Activated CD8-positive, alpha-beta memory T cell treated with anti-CD3 and anti-CD28 coated beads, Interleukin-2, amount 10 ng/mL, durations not matched to agents 7 days and 5 days (primary cell): ENCODE data around the gene CEACAM3. TPM values are rescaled to one million over a fixed set of nuclear protein-coding genes. Genes with fewer than 3 reads are reported as not detected.
"Not testable (repeated sequence)": the region's sequence is repeated elsewhere in the genome, so short reads cannot be mapped to it uniquely, and the experiment has no call there.

Source experiments
- ATAC-seq: fragments of 150-1000 bp; cut with Tn5 transposase; one replicate; pipeline ENCODE4 v1.10.0; 2021; ENCODE audit warnings: moderate library complexity
- CTCF ChIA-PET: fragments of 350-600 bp; sonication (Branson Sonifier 250); formaldehyde crosslinking; loops from one replicate; lab custom pipeline; 2021; ENCODE audit warnings: antibody characterized with exemption; lab: Charles Lee
- DNase-seq: peaks from one replicate; pipeline ENCODE4 v3.0.0-alpha.2; 2020
- H3K27ac Mint-ChIP-seq: one replicate; pipeline ENCODE4 v1.8.0; 2021; ENCODE audit warnings: mild to moderate bottlenecking, mixed read lengths
- H3K27me3 Mint-ChIP-seq: one replicate; pipeline ENCODE4 v1.8.0; 2021; ENCODE audit warnings: mixed read lengths
- H3K36me3 Mint-ChIP-seq: one replicate; pipeline ENCODE4 v1.8.0; 2021; ENCODE audit warnings: mild to moderate bottlenecking, mixed read lengths
- H3K4me1 Mint-ChIP-seq: one replicate; pipeline ENCODE4 v1.8.0; 2021; ENCODE audit warnings: mixed read lengths
- H3K4me3 Mint-ChIP-seq: one replicate; pipeline ENCODE4 v1.8.0; 2021; ENCODE audit warnings: mild to moderate bottlenecking, moderate library complexity, mixed read lengths
- H3K9me3 Mint-ChIP-seq: one replicate; pipeline ENCODE4 v1.8.0; 2022; ENCODE audit warnings: low read depth, mixed read lengths
- total RNA-seq, 2 experiments: library from RNA; stranded (reverse); gene quantifications; one replicate each; pipeline ENCODE4 v1.2.3, GENCODE V29; 2021

CEACAM3 gene
- total RNA-seq, 2 experiments from 2014 or later, result not detected

- no peaks in the 10 kb centered on the region for H3K9me3 Mint-ChIP-seq
- peaks cover 72% of the 10 kb centered on the region for H3K27me3 Mint-ChIP-seq
- no peak overlapping the region for H3K27ac Mint-ChIP-seq
- H3K4me1 Mint-ChIP-seq, result peaks cover 23% of the 10 kb centered on the region
- ATAC-seq (peak; percentile 47), DNase-seq (peak; percentile 46)
- H3K4me3 Mint-ChIP-seq, result no peak overlapping the region
- no peaks in the 10 kb centered on the region for H3K36me3 Mint-ChIP-seq
- CTCF ChIA-PET, result interaction anchor here (0.6 to 6.6 kb wide), 5 partner anchors 11 to 77 kb away, joined by 3 to 71 read pairs (median 17); partner anchors contain the start of gene CEACAM6
Measured at GRCh38 chr19:41774515-41774980, 21.8 kb upstream of the CEACAM3 start.

GRCh38 chr19:41776700-41777099 is 19.7 kb upstream of the CEACAM3 start:
- Mint-ChIP-seq H3K4me1 (peaks cover 21% of the 10 kb centered on the region), H3K4me3 (no peak overlapping the region), H3K36me3 (no peaks in the 10 kb centered on the region), H3K27me3 (peaks cover 73% of the 10 kb centered on the region), H3K27ac (no peak overlapping the region), H3K9me3 (no peaks in the 10 kb centered on the region)
- CTCF ChIA-PET, result interaction anchor here (1.1 to 6.6 kb wide), 5 partner anchors 9 to 70 kb away, joined by 3 to 71 read pairs (median 17); partner anchors contain the start of genes CEACAM3 and CEACAM6
- DNase-seq (no peak), ATAC-seq (no peak)

GRCh38 chr19:41783612-41784011 is 12.8 kb upstream of the CEACAM3 start:
- H3K4me1 Mint-ChIP-seq, result peaks cover 17% of the 10 kb centered on the region
- no peaks in the 10 kb centered on the region for H3K9me3 Mint-ChIP-seq
- CTCF ChIA-PET, result interaction anchor here (7.5 to 8.2 kb wide), 2 partner anchors 11 to 30 kb away, joined by 71 to 136 read pairs; partner anchors contain the start of genes CEACAM3 and CEACAM6
- peaks cover 61% of the 10 kb centered on the region for H3K27me3 Mint-ChIP-seq
- H3K4me3 Mint-ChIP-seq, result no peak overlapping the region
- no peak overlapping the region for H3K27ac Mint-ChIP-seq
- ATAC-seq (no peak), DNase-seq (no peak)
- H3K36me3 Mint-ChIP-seq, result no peaks in the 10 kb centered on the region

GRCh38 chr19:41784312-41784711 is 12.1 kb upstream of the CEACAM3 start:
- no peak for ATAC-seq
- no peak overlapping the region for H3K27ac Mint-ChIP-seq
- peaks cover 59% of the 10 kb centered on the region for H3K27me3 Mint-ChIP-seq

DNA sequence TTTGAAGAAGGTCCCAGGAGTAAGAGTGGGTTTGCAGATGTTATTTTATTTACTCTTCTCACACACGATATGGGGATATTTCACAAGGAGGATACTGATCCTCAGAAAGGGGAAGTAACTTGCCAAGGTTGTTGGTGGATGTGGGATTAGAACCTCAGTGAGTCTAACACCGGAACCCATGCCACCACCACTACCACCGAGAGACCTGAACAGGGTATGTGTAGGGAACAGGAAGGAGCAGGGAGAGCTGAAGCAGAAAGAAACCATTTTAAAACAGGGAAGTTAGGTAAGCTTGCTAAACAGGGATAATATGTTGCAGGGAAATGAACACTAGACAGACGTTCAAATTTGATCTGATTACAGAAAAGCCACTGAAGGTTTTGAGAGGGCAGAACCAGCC is 11.6 kb upstream of the CEACAM3 start:
- no peak overlapping the region for H3K4me3 Mint-ChIP-seq
- peak overlapping the region; percentile 13 for H3K27ac Mint-ChIP-seq
- peak; percentile 44 for ATAC-seq
- peaks cover 17% of the 10 kb centered on the region for H3K4me1 Mint-ChIP-seq
- H3K27me3 Mint-ChIP-seq, result peaks cover 57% of the 10 kb centered on the region
- CTCF ChIA-PET, result interaction anchor here (0.7 to 8.2 kb wide), 14 partner anchors 9 to 86 kb away, joined by 3 to 136 read pairs (median 6); partner anchors contain the start of genes CEACAM3 and CEACAM6
- peak; percentile 50 for DNase-seq
- H3K36me3 Mint-ChIP-seq, result no peaks in the 10 kb centered on the region
- no peaks in the 10 kb centered on the region for H3K9me3 Mint-ChIP-seq

More at GRCh38 chr19:41784312-41784711, 12.1 kb upstream of the CEACAM3 start:
- Mint-ChIP-seq H3K9me3 (no peaks in the 10 kb centered on the region), H3K4me3 (no peak overlapping the region), H3K36me3 (no peaks in the 10 kb centered on the region), H3K4me1 (peaks cover 17% of the 10 kb centered on the region)
- no peak for DNase-seq
- CTCF ChIA-PET, result interaction anchor here (0.7 to 8.2 kb wide), 10 partner anchors 9 to 871 kb away, joined by 3 to 136 read pairs (median 6); partner anchors contain the start of genes CEACAM3 and CEACAM6

- CTCF ChIA-PET, result interaction anchor here (0.6 to 8.2 kb wide), 15 partner anchors 9 to 79 kb away, joined by 3 to 136 read pairs (median 6); partner anchors contain the start of genes CEACAM3 and CEACAM6
- H3K27me3 Mint-ChIP-seq, result peaks cover 49% of the 10 kb centered on the region
Measured at GRCh38 chr19:41785653-41786052, 10.7 kb upstream of the CEACAM3 start.

DNA sequence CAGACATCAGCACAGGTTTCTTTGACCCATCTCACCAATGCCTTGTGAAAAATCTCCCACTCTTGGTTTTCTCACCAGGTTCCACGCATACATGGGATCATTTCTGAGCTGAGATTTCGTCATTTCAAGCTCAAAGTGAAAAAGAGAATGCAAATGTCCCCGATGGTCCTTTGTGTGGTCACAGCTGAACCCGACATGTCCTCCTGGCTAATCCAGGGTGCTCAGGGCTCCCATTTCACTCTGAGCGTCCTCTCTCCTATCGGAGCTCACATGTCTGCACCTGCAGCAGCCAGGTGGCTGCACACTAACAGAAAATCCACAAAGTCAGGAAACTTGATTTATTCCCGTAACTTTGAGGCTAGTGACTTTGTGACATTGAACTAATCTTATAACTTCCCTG is 9.3 kb upstream of the CEACAM3 start:
- no peak overlapping the region for H3K27ac Mint-ChIP-seq
- no peaks in the 10 kb centered on the region for H3K36me3 Mint-ChIP-seq
- no peak overlapping the region for H3K4me3 Mint-ChIP-seq
- H3K4me1 Mint-ChIP-seq, result peaks cover 17% of the 10 kb centered on the region
- DNase-seq (no peak), ATAC-seq (no peak)
- no peaks in the 10 kb centered on the region for H3K9me3 Mint-ChIP-seq
- CTCF ChIA-PET, result interaction anchor here (0.7 to 8.2 kb wide), 5 partner anchors 7 to 136 kb away, joined by 3 to 136 read pairs (median 30); partner anchors contain the start of genes CEACAM3 and CEACAM6
- H3K27me3 Mint-ChIP-seq, result peaks cover 50% of the 10 kb centered on the region

More at GRCh38 chr19:41785653-41786052, 10.7 kb upstream of the CEACAM3 start:
- Mint-ChIP-seq H3K4me3 (no peak overlapping the region), H3K9me3 (no peaks in the 10 kb centered on the region), H3K36me3 (no peaks in the 10 kb centered on the region), H3K4me1 (peaks cover 17% of the 10 kb centered on the region), H3K27ac (no peak overlapping the region)
- DNase-seq, result peak; percentile 83
- ATAC-seq, result peak; percentile 87

- DNase-seq, H3K9me3 Mint-ChIP-seq, ATAC-seq, H3K27ac Mint-ChIP-seq, H3K36me3 Mint-ChIP-seq, H3K4me3 Mint-ChIP-seq: not testable (repeated sequence)
- CTCF ChIA-PET, result interaction anchor here (7.9 kb wide), 1 partner anchor 36 kb away, joined by 72 read pairs; the partner anchor contains the start of gene CEACAM6
- Mint-ChIP-seq H3K27me3 (peaks cover 55% of the 10 kb centered on the region), H3K4me1 (peaks cover 17% of the 10 kb centered on the region)
Measured at GRCh38 chr19:41788518-41788917, 7.9 kb upstream of the CEACAM3 start.

- not testable (repeated sequence) for H3K4me3 Mint-ChIP-seq, DNase-seq, ATAC-seq, H3K9me3 Mint-ChIP-seq, H3K36me3 Mint-ChIP-seq, H3K27ac Mint-ChIP-seq
- CTCF ChIA-PET, result interaction anchor here (7.4 to 7.9 kb wide), 2 partner anchors 30 to 36 kb away, joined by 72 to 105 read pairs; partner anchors contain the start of gene CEACAM6
- Mint-ChIP-seq H3K27me3 (peaks cover 55% of the 10 kb centered on the region), H3K4me1 (peaks cover 17% of the 10 kb centered on the region)
Measured at GRCh38 chr19:41789053-41789452, 7.3 kb upstream of the CEACAM3 start.

- H3K9me3 Mint-ChIP-seq, result no peaks in the 10 kb centered on the region
- H3K27me3 Mint-ChIP-seq, result peaks cover 45% of the 10 kb centered on the region
- H3K4me1 Mint-ChIP-seq, result no peaks in the 10 kb centered on the region
- H3K36me3 Mint-ChIP-seq, result no peaks in the 10 kb centered on the region
- CTCF ChIA-PET, result interaction anchor here (0.7 to 7.9 kb wide), 21 partner anchors 9 to 844 kb away, joined by 3 to 105 read pairs (median 7); partner anchors contain the start of genes CEACAM6 and RPS19
- ATAC-seq (no peak), DNase-seq (peak; percentile 56)
- H3K4me3 Mint-ChIP-seq, result no peak overlapping the region
- H3K27ac Mint-ChIP-seq, result no peak overlapping the region
Measured at GRCh38 chr19:41792513-41793413, 3.6 kb upstream of the CEACAM3 start.

DNA sequence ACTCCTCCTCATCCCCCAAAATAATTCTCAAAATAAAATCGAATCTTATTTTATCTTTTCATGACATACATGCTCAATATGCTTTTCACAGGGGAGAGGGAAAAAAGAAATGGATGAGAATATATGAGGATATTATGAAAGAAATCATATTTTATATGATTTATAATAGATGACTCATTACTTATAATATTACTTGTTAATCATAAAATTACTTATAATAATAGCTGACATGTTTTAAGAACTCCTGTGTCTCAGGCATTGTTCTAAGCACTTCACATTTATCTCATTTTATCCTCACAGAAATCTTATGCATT is 3.0 kb upstream of the CEACAM3 start:
- H3K27me3 Mint-ChIP-seq, result peaks cover 44% of the 10 kb centered on the region
- H3K36me3 Mint-ChIP-seq, result no peaks in the 10 kb centered on the region

DNA sequence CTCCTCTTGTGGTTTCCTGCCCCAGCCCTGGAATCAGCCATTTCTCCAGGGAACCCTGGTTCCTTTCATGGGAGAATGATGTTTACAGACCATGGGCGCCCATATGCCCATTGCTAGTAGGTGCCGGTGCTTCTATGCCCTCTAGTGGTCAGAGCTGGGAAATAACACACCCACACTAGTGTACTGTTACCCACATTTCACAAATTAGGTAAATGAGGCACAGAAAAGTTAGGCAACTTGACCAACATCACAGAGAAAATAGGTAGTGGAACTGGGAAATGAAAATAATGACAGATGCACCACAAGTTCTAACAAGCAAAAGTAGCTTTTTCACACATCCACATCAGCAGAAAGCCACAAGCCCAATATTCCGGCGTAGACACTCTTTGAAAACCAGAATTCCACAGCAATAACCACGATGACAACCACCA is 1.3 kb upstream of the CEACAM3 start:
- no peaks in the 10 kb centered on the region for H3K4me1 Mint-ChIP-seq
- ATAC-seq (peak; percentile 95), DNase-seq (peak; percentile 71)
- CTCF ChIA-PET, result interaction anchor here (0.6 to 7.9 kb wide), 23 partner anchors 8 to 613 kb away, joined by 3 to 105 read pairs (median 5); partner anchors contain the start of genes CEACAM6 and RABAC1
- H3K27ac Mint-ChIP-seq, result no peak overlapping the region
- H3K9me3 Mint-ChIP-seq, result no peaks in the 10 kb centered on the region
- no peak overlapping the region for H3K4me3 Mint-ChIP-seq
- H3K36me3 Mint-ChIP-seq, result no peaks in the 10 kb centered on the region
- H3K27me3 Mint-ChIP-seq, result peaks cover 37% of the 10 kb centered on the region

More for the DNA sequence above, 3.0 kb upstream of the CEACAM3 start:
- DNase-seq, result no peak
- Mint-ChIP-seq H3K27ac (no peak overlapping the region), H3K4me3 (no peak overlapping the region), H3K4me1 (no peaks in the 10 kb centered on the region), H3K9me3 (no peaks in the 10 kb centered on the region)
- CTCF ChIA-PET, result interaction anchor here (0.7 to 7.9 kb wide), 19 partner anchors 10 to 845 kb away, joined by 3 to 105 read pairs (median 8); partner anchors contain the start of genes CEACAM6 and RPS19
- no peak for ATAC-seq

GRCh38 chr19:41796901-41797300 is 514 bp downstream of the CEACAM3 start:
- no peak for ATAC-seq
- CTCF ChIA-PET, result interaction anchor here (1.4 to 4.8 kb wide), 3 partner anchors 13 to 44 kb away, joined by 3 to 71 read pairs (median 6); no protein-coding TSS in a partner anchor

More at GRCh38 chr19:41796901-41797300, 514 bp downstream of the CEACAM3 start:
- Mint-ChIP-seq H3K36me3 (no peaks in the 10 kb centered on the region), H3K4me1 (peaks cover 4% of the 10 kb centered on the region), H3K27ac (no peak overlapping the region), H3K27me3 (peaks cover 31% of the 10 kb centered on the region), H3K9me3 (no peaks in the 10 kb centered on the region), H3K4me3 (no peak overlapping the region)
- DNase-seq, result no peak
